Cardiac muscle cell (in vitro differentiated cells and primary cell): ENCODE measurements around the gene CES4A. TPM values are rescaled to one million over a fixed set of nuclear protein-coding genes. Genes with fewer than 3 reads are reported as not detected.
A peak's percentile ranks its signal among the peaks of the same experiment; 100 is the strongest.

ENCODE experiments used
- DNase-seq, 2 donors: peaks; one replicate each; pipeline versions ENCODE4 v3.0.0 to v3.0.0-alpha.2; 2010 to 2017; ENCODE audit warnings: low read depth in 1 of 2, low spot score in 1 of 2
- H3K27ac ChIP-seq: fragments of 200-600 bp; sonication (generic); 2 replicates; pipeline ENCODE4 v1.5.1; 2016
- H3K27me3 ChIP-seq: fragments of 200-600 bp; sonication (generic); 2 replicates; pipeline ENCODE4 v1.6.0; 2016; ENCODE audit warnings: control low read depth
- H3K36me3 ChIP-seq: fragments of 200-600 bp; sonication (generic); 2 replicates; pipeline ENCODE4 v1.5.1; 2016; ENCODE audit warnings: control low read depth
- H3K4me1 ChIP-seq: fragments of 200-600 bp; sonication (generic); 2 replicates; pipeline ENCODE4 v1.8.1; 2017; ENCODE audit warnings: low read depth, mild to moderate bottlenecking, mixed run types
- H3K4me3 ChIP-seq: fragments of 200-600 bp; sonication (generic); 2 replicates; pipeline ENCODE4 v1.5.1; 2016; ENCODE audit warnings: mild to moderate bottlenecking
- H3K9me3 ChIP-seq: fragments of 200-600 bp; sonication (generic); 2 replicates; pipeline ENCODE4 v1.5.1; 2017; ENCODE audit warnings: low read depth, mild to moderate bottlenecking, control low read depth
- polyA plus RNA-seq: library from polyadenylated mRNA; unstranded; fragments of >200 nt; fragmentation: Nextera tagmentation; extraction: Ambion mirVana; gene quantifications from 2 replicates; pipeline ENCODE4 v1.2.1, GENCODE V29; 2016
- total RNA-seq: library from RNA; depleted of rRNA; stranded (reverse); fragments of >200 nt; gene quantifications from 2 replicates; pipeline ENCODE4 v1.2.3, GENCODE V29; 2016
- TF ChIP-seq, protein P1 (sequence below): IDR thresholded peaks from 2 replicates; pipeline ENCODE4 v1.5.1; 2012; ENCODE audit warnings: low read depth, mild to moderate bottlenecking, low read length

The CES4A gene
- total RNA-seq (12.4 and 15.7 TPM in 2 replicates), polyA plus RNA-seq (14.7 and 19.9 TPM in 2 replicates)

GRCh38 chr16:66988197-66988788 is at the start of gene CES4A:
CES4A (plus strand) TSS chr16:66988589; CDS start chr16:66988773, 184 bp downstream.
- Histone ChIP-seq H3K4me1 (no peaks in the 10 kb centered on the region), H3K36me3 (no peaks in the 10 kb centered on the region), H3K4me3 (no peak within 1 kb of the TSS), H3K9me3 (no peaks in the 10 kb centered on the region), H3K27me3 (no peaks in the 10 kb centered on the region), H3K27ac (no peak within 1 kb of the TSS)
- TF ChIP-seq, protein P1, sequence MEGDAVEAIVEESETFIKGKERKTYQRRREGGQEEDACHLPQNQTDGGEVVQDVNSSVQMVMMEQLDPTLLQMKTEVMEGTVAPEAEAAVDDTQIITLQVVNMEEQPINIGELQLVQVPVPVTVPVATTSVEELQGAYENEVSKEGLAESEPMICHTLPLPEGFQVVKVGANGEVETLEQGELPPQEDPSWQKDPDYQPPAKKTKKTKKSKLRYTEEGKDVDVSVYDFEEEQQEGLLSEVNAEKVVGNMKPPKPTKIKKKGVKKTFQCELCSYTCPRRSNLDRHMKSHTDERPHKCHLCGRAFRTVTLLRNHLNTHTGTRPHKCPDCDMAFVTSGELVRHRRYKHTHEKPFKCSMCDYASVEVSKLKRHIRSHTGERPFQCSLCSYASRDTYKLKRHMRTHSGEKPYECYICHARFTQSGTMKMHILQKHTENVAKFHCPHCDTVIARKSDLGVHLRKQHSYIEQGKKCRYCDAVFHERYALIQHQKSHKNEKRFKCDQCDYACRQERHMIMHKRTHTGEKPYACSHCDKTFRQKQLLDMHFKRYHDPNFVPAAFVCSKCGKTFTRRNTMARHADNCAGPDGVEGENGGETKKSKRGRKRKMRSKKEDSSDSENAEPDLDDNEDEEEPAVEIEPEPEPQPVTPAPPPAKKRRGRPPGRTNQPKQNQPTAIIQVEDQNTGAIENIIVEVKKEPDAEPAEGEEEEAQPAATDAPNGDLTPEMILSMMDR = no peak
- peak in 1 of 2 donors; percentile 65 for DNase-seq

- H3K27ac ChIP-seq = no peak overlapping the region
- H3K36me3 ChIP-seq = peaks cover 28% of the 10 kb centered on the region
- no peak overlapping the region for H3K4me3 ChIP-seq
- H3K4me1 ChIP-seq = peaks cover 12% of the 10 kb centered on the region
- H3K9me3 ChIP-seq = no peaks in the 10 kb centered on the region
- TF ChIP-seq, protein P1 = no peak
- H3K27me3 ChIP-seq = no peaks in the 10 kb centered on the region
- DNase-seq = no peak
These were observed 49.0 kb upstream of the CES4A start for GRCh38 chr16:66939366-66939765.

- TF ChIP-seq, protein P1 = no peak
- DNase-seq = no peak
- Histone ChIP-seq H3K27ac (no peak overlapping the region), H3K27me3 (no peaks in the 10 kb centered on the region), H3K4me1 (peaks cover 11% of the 10 kb centered on the region), H3K4me3 (no peak overlapping the region), H3K36me3 (peaks cover 28% of the 10 kb centered on the region), H3K9me3 (no peaks in the 10 kb centered on the region)
These were observed 48.2 kb upstream of the CES4A start for GRCh38 chr16:66940236-66940635.

DNA sequence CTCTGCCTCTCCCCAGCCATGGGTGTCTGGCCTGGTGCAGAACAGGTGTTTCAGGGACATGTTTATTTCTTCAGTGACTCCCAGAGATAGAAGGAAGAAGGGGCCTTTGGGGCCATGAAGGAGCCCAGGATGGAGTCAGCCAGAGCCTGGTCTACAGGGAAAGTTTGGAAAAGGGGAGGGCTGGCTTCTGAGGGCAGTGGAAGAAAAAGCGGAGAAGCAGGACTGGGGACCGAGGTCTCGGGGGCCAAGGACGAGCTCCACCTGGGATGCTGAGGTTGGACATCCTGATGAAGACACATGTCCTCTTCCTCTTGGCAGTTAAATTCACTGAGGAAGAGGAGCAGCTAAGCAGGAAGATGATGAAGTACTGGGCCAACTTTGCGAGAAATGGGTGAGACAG is 45.4 kb upstream of the CES4A start:
- Histone ChIP-seq H3K9me3 (no peaks in the 10 kb centered on the region), H3K27ac (no peak overlapping the region), H3K4me1 (no peaks in the 10 kb centered on the region), H3K36me3 (peaks cover 28% of the 10 kb centered on the region), H3K27me3 (peaks cover 6% of the 10 kb centered on the region), H3K4me3 (no peak overlapping the region)
- DNase-seq = no peak
- TF ChIP-seq, protein P1 = no peak

DNA sequence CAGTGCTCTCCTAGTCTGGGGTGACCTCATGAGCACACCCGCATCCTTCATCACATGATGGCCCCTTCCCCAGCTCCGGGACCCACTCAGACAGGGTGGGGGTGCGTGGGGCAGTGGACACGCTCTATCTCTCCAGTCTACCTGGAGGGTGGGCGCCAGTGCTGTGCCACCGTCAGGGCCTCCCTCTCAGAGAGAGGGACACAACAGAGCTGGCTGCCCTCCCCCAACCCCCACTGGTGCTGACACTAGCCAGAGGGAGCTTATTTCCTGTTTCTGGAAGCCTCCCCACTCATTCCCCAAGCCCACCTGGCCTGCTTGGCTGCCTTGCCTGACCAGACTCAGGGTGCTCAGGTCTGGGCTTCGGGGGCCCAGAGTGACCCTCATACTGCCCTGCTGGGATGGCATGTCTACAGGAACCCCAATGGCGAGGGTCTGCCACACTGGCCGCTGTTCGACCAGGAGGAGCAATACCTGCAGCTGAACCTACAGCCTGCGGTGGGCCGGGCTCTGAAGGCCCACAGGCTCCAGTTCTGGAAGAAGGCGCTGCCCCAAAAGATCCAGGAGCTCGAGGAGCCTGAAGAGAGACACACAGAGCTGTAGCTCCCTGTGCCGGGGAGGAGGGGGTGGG is 44.8 kb upstream of the CES4A start:
- TF ChIP-seq, protein P1 = no peak
- Histone ChIP-seq H3K4me3 (no peak overlapping the region), H3K4me1 (no peaks in the 10 kb centered on the region), H3K9me3 (no peaks in the 10 kb centered on the region), H3K27me3 (peaks cover 11% of the 10 kb centered on the region), H3K36me3 (peaks cover 28% of the 10 kb centered on the region), H3K27ac (peak overlapping the region; percentile 34)
- no peak for DNase-seq
